Measurements from ENCODE around the gene COL6A1.
"Not testable (repeated sequence)": the region's sequence is repeated elsewhere in the genome, so short reads cannot be mapped to it uniquely, and the experiment has no call there.

COL6A1 gene

DNA sequence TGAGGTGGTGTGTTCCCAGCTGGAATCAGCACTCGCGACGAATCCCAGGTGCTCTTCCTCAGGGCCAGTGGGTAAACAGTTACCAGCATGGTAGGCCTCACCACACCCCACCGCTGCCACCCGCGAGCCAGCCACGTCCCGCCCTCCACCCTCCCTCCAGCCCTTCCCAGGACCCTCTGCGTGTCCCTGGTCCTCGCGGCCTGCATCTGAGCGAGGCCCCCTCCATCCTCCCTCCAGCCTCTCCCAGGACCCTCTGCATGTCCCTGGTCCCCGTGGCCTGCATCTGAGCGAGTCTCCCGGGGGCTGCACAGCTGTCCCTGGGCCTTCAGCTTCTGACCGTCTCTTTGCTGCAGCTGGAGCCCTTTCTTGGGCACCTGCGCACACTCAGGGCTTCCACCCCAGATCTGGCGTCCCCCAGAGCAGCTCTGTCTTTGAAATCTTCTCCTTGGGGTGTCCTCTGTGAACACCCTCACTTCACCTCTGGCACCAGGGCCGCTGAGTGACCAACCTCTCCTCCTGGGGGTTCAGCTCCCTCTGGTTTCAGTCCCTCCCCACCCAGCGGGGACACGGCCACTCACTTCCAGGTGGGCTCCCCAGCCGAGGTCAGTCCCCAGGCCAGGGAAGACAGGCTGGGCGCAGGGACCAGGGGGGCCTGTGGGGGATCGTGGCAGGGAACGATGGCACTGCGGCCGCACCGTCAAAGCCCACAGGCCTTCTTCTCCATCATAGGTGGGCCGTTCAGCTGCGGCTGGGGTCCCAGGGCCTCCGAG is 58.5 kb downstream of the COL6A1 start:
- H3K27me3 ChIP-seq (replicated peaks): no peaks in the 10 kb centered on the region
- TF ChIP-seq, protein P1, sequence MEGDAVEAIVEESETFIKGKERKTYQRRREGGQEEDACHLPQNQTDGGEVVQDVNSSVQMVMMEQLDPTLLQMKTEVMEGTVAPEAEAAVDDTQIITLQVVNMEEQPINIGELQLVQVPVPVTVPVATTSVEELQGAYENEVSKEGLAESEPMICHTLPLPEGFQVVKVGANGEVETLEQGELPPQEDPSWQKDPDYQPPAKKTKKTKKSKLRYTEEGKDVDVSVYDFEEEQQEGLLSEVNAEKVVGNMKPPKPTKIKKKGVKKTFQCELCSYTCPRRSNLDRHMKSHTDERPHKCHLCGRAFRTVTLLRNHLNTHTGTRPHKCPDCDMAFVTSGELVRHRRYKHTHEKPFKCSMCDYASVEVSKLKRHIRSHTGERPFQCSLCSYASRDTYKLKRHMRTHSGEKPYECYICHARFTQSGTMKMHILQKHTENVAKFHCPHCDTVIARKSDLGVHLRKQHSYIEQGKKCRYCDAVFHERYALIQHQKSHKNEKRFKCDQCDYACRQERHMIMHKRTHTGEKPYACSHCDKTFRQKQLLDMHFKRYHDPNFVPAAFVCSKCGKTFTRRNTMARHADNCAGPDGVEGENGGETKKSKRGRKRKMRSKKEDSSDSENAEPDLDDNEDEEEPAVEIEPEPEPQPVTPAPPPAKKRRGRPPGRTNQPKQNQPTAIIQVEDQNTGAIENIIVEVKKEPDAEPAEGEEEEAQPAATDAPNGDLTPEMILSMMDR (IDR thresholded peaks at IDR 0.05; ENCODE audit: low read depth, low read length, missing control alignments): no peak
- DNase-seq: no peak
- no peak overlapping the region for H3K4me3 ChIP-seq (ENCODE audit: low read depth, low read length)
- in situ Hi-C loops (cut with HindIII; ENCODE audit: low pct_ligation_motif_present, low sequenced_read_pairs): no loop called here
- H3K27ac ChIP-seq: peak overlapping the region; percentile 84
- H3K36me3 ChIP-seq (replicated peaks): no peaks in the 10 kb centered on the region

GRCh38 chr21:46040707-46041106 is 59.1 kb downstream of the COL6A1 start:
- Histone ChIP-seq H3K4me3 (ENCODE audit: low read depth, low read length) (no peak overlapping the region), H3K27ac (no peak overlapping the region), H3K27me3 (replicated peaks) (no peaks in the 10 kb centered on the region), H3K36me3 (replicated peaks) (no peaks in the 10 kb centered on the region)
- DNase-seq: no peak
- in situ Hi-C loops (cut with HindIII; ENCODE audit: low pct_ligation_motif_present, low sequenced_read_pairs): no loop called here
- TF ChIP-seq, protein P1 (IDR thresholded peaks at IDR 0.05; ENCODE audit: low read depth, low read length, missing control alignments): no peak

DNA sequence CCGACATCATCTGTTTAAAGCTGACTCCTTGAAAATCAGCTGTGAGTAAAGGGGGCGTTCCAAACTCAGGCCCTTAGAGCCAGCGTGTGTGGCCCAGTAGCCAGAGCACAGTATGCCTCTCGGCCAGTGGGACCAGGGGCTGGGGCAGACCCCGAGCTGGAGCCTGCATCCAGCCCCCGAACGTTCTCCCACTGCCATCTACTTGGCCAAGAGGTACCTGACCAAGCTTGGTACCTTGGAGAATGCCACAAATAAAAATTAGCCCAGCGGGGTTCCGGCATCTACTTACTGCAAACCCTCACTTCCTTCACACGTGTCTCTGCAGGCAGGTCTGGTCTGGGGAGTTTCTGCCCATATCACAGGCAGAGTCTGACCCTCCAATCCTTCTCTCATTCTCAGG is 59.6 kb downstream of the COL6A1 start:
- no peak overlapping the region for H3K27ac ChIP-seq
- H3K27me3 ChIP-seq (replicated peaks): no peaks in the 10 kb centered on the region
- TF ChIP-seq, protein P1 (IDR thresholded peaks at IDR 0.05; ENCODE audit: low read depth, low read length, missing control alignments): no peak
- H3K36me3 ChIP-seq (replicated peaks): no peaks in the 10 kb centered on the region
- in situ Hi-C loops (cut with HindIII; ENCODE audit: low pct_ligation_motif_present, low sequenced_read_pairs): no loop called here
- H3K4me3 ChIP-seq (ENCODE audit: low read depth, low read length): no peak overlapping the region
- DNase-seq: no peak

GRCh38 chr21:46045154-46045553 is 63.6 kb downstream of the COL6A1 start:
- TF ChIP-seq, protein P1 (IDR thresholded peaks at IDR 0.05; ENCODE audit: low read depth, low read length, missing control alignments): no peak
- no peaks in the 10 kb centered on the region for H3K36me3 ChIP-seq (replicated peaks)
- no peak overlapping the region for H3K4me3 ChIP-seq (ENCODE audit: low read depth, low read length)
- in situ Hi-C loops (cut with HindIII; ENCODE audit: low pct_ligation_motif_present, low sequenced_read_pairs): no loop called here
- H3K27me3 ChIP-seq (replicated peaks): no peaks in the 10 kb centered on the region
- H3K27ac ChIP-seq: no peak overlapping the region
- no peak for DNase-seq

GRCh38 chr21:46046471-46046870 is 64.9 kb downstream of the COL6A1 start:
- TF ChIP-seq, protein P1 (IDR thresholded peaks at IDR 0.05; ENCODE audit: low read depth, low read length, missing control alignments): no peak
- no peaks in the 10 kb centered on the region for H3K36me3 ChIP-seq (replicated peaks)
- in situ Hi-C loops (cut with HindIII; ENCODE audit: low pct_ligation_motif_present, low sequenced_read_pairs): no loop called here
- H3K27me3 ChIP-seq (replicated peaks): no peaks in the 10 kb centered on the region
- H3K27ac ChIP-seq: no peak overlapping the region
- no peak overlapping the region for H3K4me3 ChIP-seq (ENCODE audit: low read depth, low read length)
- DNase-seq: no peak

DNA sequence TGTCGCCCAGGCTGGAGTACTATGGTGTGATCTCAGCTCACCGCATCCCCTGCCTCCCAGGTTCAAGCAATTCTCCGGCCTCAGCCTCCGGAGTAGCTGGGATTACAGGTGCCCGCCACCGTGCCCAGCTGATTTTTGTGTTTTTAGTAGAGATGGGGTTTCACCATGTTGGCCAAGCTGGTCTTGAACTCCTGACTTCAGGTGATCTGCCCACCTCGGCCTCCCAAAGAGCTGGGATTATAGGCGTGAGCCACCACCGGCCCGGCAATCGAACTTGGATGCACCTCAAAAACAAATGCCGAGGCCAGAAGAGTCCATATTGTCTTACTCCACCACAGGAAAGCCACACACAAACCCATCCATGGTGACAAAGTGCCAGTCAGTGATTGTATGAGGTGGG is 65.3 kb downstream of the COL6A1 start:
- H3K27ac ChIP-seq; DNase-seq; in situ Hi-C loops (cut with HindIII; ENCODE audit: low pct_ligation_motif_present, low sequenced_read_pairs); H3K36me3 ChIP-seq (replicated peaks); H3K27me3 ChIP-seq (replicated peaks); H3K4me3 ChIP-seq (ENCODE audit: low read depth, low read length): not testable (repeated sequence)

Measured in brain microvascular endothelial cell (primary cell).